Peyer's patch (tissue), 4 donors: Measurements from ENCODE around the gene HS2ST1.
"Not testable (repeated sequence)": the region's sequence is repeated elsewhere in the genome, so short reads cannot be mapped to it uniquely, and the experiment has no call there.

Experiments
- POLR2A ChIP-seq, 2 donors: fragments of 450-650 bp; IDR thresholded peaks; one replicate each; pipeline ENCODE4 v1.5.1; 2017; ENCODE audit warnings: antibody characterized with exemption in 2 of 2, mild to moderate bottlenecking in 2 of 2, moderate library complexity in 2 of 2
- TF ChIP-seq, protein P1 (sequence below), 6 experiments: fragments of 450-650 bp in 4 of 6; fragments of 200-600 bp in 2 of 6; sonication (generic) in 1 of 6; IDR thresholded peaks; one replicate each; pipeline ENCODE4 v1.5.1; 2017 to 2019; ENCODE audit warnings: antibody characterized with exemption in 6 of 6, mild to moderate bottlenecking in 3 of 6, moderate library complexity in 1 of 6

DNA sequence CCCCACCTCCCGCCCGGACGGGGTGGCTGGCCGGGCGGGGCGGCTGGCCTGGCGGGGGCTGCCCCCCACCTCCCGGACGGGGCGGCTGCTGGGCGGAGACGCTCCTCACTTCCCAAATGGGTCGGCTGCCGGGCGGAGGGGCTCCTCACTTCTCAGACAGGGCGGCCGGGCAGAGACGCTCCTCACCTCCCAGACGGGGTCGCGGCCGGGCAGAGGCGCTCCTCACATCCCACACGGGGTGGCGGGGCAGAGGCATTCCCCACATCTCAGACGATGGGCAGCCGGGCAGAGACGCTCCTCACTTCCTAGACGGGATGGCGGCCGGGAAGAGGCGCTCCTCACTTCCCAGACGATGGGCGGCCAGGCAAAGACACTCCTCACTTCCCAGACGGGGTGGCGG lies 49.4 kb downstream of the HS2ST1 start:
- TF ChIP-seq, protein P1, sequence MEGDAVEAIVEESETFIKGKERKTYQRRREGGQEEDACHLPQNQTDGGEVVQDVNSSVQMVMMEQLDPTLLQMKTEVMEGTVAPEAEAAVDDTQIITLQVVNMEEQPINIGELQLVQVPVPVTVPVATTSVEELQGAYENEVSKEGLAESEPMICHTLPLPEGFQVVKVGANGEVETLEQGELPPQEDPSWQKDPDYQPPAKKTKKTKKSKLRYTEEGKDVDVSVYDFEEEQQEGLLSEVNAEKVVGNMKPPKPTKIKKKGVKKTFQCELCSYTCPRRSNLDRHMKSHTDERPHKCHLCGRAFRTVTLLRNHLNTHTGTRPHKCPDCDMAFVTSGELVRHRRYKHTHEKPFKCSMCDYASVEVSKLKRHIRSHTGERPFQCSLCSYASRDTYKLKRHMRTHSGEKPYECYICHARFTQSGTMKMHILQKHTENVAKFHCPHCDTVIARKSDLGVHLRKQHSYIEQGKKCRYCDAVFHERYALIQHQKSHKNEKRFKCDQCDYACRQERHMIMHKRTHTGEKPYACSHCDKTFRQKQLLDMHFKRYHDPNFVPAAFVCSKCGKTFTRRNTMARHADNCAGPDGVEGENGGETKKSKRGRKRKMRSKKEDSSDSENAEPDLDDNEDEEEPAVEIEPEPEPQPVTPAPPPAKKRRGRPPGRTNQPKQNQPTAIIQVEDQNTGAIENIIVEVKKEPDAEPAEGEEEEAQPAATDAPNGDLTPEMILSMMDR (IDR thresholded peaks at IDR 0.05) = not testable (repeated sequence)
- not testable (repeated sequence) for TF ChIP-seq POLR2A (IDR thresholded peaks at IDR 0.05)
